ENCODE results near the gene GTF2IRD1. TPM values are rescaled to one million over a fixed set of nuclear protein-coding genes. Genes with fewer than 3 reads are reported as not detected.
"Not testable (repeated sequence)": the region's sequence is repeated elsewhere in the genome, so short reads cannot be mapped to it uniquely, and the experiment has no call there.

Gene GTF2IRD1
- total RNA-seq, 2 experiments from 2014 or later: 0.34 to 1.3 TPM

DNA sequence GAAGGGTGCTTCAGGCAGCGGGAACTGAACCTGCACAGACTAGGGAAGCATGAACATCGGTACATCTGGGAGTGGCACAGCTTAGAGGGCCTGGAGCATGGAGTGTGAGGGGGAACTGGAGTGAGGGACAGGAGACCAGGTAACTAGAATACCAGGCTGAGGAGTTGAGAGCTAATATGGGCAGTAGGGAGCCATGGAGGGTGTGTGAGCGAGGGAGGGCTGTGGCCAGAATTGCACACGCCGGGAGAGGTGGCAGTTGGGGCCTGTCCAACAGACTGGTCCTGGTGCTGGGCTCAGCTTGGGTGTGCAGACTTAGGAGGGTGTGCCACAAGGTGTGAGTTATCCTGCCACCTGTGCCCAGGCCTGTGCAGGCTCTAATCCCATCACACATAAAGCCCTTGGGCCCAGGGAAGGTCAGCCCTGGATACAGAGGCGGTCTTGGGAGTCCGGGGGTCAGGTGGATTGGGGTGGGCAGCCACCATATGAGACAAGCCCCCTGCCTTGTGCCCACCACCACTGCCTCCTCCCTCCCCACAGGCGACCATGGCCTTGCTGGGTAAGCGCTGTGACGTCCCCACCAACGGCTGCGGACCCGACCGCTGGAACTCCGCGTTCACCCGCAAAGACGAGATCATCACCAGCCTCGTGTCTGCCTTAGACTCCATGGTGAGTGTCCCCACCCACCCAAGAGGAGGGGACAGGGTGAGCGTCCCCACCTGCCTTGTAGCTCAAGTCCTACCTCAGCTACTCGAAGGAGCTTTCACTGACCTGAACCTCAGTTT, 54.0 kb downstream of the GTF2IRD1 start:
- ATAC-seq (ENCODE audit: low read depth): no peak
- no peaks in the 10 kb centered on the region for H3K36me3 Mint-ChIP-seq
- no peaks in the 10 kb centered on the region for H3K4me1 Mint-ChIP-seq
- no peak overlapping the region for H3K4me3 Mint-ChIP-seq
- no peaks in the 10 kb centered on the region for H3K9me3 Mint-ChIP-seq
- DNase-seq: no peak
- POLR2A ChIA-PET: interaction anchor here (0.7 kb wide), 1 partner anchor 8 kb away, joined by 4 read pairs; no protein-coding TSS in a partner anchor
- H3K27ac Mint-ChIP-seq: no peak overlapping the region
- no peaks in the 10 kb centered on the region for H3K27me3 Mint-ChIP-seq

DNA sequence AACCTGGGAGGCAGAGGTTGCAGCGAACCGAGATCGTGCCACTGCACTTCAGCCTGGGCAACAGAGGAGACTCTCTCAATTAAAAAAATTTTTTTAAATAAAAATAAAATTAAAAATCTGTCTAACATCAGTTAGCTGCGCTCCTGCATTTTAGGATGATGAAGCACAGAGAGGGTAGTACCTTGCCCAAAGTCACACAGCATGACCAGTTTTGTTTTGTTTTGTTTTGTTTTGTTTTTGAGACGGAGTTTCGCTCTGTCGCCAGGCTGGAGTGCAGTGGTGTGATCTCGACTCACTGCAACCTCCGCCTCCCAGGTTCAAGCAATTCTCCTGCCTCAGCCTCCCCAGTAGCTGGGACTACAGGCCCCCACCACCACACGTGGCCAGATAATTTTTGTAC, 55.7 kb downstream of the GTF2IRD1 start:
- ATAC-seq (ENCODE audit: low read depth); H3K27me3 Mint-ChIP-seq; H3K36me3 Mint-ChIP-seq; H3K4me1 Mint-ChIP-seq; POLR2A ChIA-PET; H3K27ac Mint-ChIP-seq; H3K4me3 Mint-ChIP-seq; DNase-seq; H3K9me3 Mint-ChIP-seq: not testable (repeated sequence)

DNA sequence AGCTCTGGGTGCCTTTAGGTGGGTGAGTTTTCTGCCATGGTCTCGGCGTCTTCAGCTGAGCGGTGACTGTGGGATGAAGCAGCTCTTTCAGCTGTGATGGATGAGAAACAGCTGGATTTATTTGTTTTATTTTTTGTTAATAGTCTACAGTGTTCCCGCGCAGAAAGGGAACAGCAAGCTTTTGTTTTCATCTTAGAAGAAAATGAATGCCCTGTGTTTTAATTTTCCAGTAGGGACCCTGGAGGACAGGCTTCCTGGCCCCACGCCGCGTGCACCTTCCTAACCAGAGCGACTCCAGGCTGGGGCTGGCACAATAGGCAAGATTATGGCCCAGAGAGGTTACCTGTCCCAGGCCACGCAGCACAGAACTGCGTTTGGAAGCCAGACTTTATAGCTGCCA, 57.6 kb downstream of the GTF2IRD1 start:
- Mint-ChIP-seq H3K36me3 (no peaks in the 10 kb centered on the region), H3K27ac (no peak overlapping the region), H3K9me3 (no peaks in the 10 kb centered on the region), H3K4me1 (no peaks in the 10 kb centered on the region), H3K27me3 (no peaks in the 10 kb centered on the region), H3K4me3 (no peak overlapping the region)
- ATAC-seq (ENCODE audit: low read depth) (no peak), DNase-seq (no peak)
- POLR2A ChIA-PET: no interaction called here

- DNase-seq (no peak), ATAC-seq (ENCODE audit: low read depth) (no peak)
- no peaks in the 10 kb centered on the region for H3K9me3 Mint-ChIP-seq
- no peak overlapping the region for H3K27ac Mint-ChIP-seq
- no peaks in the 10 kb centered on the region for H3K27me3 Mint-ChIP-seq
- no peaks in the 10 kb centered on the region for H3K4me1 Mint-ChIP-seq
- H3K36me3 Mint-ChIP-seq: no peaks in the 10 kb centered on the region
- POLR2A ChIA-PET: no interaction called here
- H3K4me3 Mint-ChIP-seq: no peak overlapping the region
Measured at GRCh38 chr7:74512762-74513161, 59.1 kb downstream of the GTF2IRD1 start.

DNA sequence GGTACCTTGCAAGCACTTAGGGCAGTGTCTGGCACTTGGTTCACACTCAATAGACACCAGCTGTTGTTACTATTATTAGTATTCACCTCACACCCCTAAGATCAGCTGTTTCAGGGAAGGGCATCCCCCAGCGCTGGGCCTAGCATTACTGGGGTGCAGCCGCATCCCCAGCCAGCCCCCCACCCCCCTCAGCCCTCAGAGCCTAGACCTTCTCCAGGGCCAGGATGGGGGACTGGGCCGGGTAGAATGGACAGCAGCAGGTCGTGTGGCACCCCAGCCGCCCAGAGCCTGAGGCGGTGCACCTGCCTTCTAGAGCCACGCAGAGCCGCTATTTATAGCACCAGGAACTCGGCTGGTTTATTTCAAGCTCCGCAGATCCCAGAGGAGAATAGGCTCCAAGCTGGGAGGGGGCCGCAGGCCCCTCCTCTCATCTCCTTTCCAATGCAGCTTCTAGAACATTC, 60.5 kb downstream of the GTF2IRD1 start:
- no peaks in the 10 kb centered on the region for H3K27me3 Mint-ChIP-seq
- DNase-seq (no peak), ATAC-seq (ENCODE audit: low read depth) (no peak)
- no peak overlapping the region for H3K4me3 Mint-ChIP-seq
- H3K27ac Mint-ChIP-seq: no peak overlapping the region
- no peaks in the 10 kb centered on the region for H3K9me3 Mint-ChIP-seq
- H3K36me3 Mint-ChIP-seq: no peaks in the 10 kb centered on the region
- H3K4me1 Mint-ChIP-seq: no peaks in the 10 kb centered on the region
- POLR2A ChIA-PET: interaction anchor here (0.6 kb wide), 1 partner anchor 375 kb away, joined by 3 read pairs; no protein-coding TSS in a partner anchor

DNA sequence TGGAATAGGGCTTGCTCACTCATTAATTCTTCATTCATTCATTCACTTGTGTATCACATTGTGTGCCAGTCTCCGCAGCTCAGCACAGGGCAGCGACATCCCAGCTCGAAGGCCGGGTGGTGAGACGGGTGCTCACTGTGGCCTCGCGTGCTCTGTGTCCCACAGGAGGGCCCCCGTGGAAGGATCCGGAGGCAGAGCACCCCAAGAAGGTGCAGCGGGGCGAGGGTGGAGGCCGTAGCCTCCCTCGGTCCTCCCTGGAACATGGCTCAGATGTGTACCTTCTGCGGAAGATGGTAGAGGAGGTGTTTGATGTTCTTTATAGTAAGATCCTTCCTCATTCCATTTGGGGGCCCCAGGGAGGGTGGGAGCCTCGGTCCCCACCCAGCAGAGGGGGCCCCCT, 61.6 kb downstream of the GTF2IRD1 start:
- Mint-ChIP-seq H3K27ac (no peak overlapping the region), H3K4me3 (no peak overlapping the region), H3K9me3 (no peaks in the 10 kb centered on the region), H3K36me3 (no peaks in the 10 kb centered on the region), H3K27me3 (no peaks in the 10 kb centered on the region), H3K4me1 (no peaks in the 10 kb centered on the region)
- DNase-seq: no peak
- POLR2A ChIA-PET: no interaction called here
- no peak for ATAC-seq (ENCODE audit: low read depth)

DNA sequence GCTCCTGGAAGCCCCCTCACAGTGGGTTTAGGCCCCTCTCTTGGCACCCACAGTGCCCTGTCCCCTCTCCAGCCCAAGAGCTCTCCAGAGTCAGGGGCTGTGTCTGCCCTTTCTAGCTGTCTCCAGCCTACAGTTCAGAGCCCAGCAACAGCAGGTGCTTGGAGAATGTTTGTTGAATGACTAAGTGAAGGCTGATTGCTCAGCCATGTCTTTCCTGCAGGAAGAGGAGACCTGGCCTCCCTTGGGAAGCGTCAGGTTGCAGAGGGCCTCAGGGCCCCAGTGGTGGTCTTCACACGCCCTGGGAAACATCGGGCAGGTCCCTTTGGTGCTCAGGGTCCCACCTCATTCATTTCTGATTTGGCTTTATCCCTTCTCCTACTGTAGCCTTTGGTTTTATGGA, 62.5 kb downstream of the GTF2IRD1 start:
- ATAC-seq (ENCODE audit: low read depth): no peak
- no peaks in the 10 kb centered on the region for H3K36me3 Mint-ChIP-seq

DNA sequence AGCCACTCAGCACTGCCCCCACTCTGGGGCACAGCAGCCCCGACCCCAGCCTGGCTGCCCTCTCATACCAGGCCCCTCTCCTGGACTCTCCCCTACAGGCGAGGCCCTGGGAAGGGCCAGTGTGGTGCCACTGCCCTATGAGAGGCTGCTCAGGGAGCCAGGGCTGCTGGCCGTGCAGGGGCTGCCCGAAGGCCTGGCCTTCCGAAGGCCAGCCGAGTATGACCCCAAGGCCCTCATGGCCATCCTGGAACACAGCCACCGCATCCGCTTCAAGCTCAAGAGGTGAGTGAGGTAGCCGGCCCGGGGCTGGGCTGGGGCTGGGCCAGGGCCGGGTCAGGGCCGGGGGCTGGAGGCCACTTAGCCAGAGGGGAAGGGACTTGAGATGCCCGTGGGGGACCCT, 64.3 kb downstream of the GTF2IRD1 start:
- H3K4me3 Mint-ChIP-seq: no peak overlapping the region
- POLR2A ChIA-PET: no interaction called here
- no peaks in the 10 kb centered on the region for H3K4me1 Mint-ChIP-seq
- H3K9me3 Mint-ChIP-seq: peaks cover 1% of the 10 kb centered on the region
- no peaks in the 10 kb centered on the region for H3K36me3 Mint-ChIP-seq
- no peak for DNase-seq
- no peak for ATAC-seq (ENCODE audit: low read depth)
- no peaks in the 10 kb centered on the region for H3K27me3 Mint-ChIP-seq
- no peak overlapping the region for H3K27ac Mint-ChIP-seq

More for the DNA sequence above, 62.5 kb downstream of the GTF2IRD1 start:
- Mint-ChIP-seq H3K9me3 (peaks cover 1% of the 10 kb centered on the region), H3K4me1 (no peaks in the 10 kb centered on the region), H3K27me3 (no peaks in the 10 kb centered on the region), H3K27ac (no peak overlapping the region), H3K4me3 (no peak overlapping the region)
- POLR2A ChIA-PET: no interaction called here
- no peak for DNase-seq

GRCh38 chr7:74518654-74519053, 64.9 kb downstream of the GTF2IRD1 start:
- H3K9me3 Mint-ChIP-seq: peaks cover 1% of the 10 kb centered on the region
- DNase-seq (no peak), ATAC-seq (ENCODE audit: low read depth) (no peak)
- no peak overlapping the region for H3K4me3 Mint-ChIP-seq
- POLR2A ChIA-PET: no interaction called here
- H3K36me3 Mint-ChIP-seq: no peaks in the 10 kb centered on the region
- H3K4me1 Mint-ChIP-seq: no peaks in the 10 kb centered on the region
- H3K27me3 Mint-ChIP-seq: no peaks in the 10 kb centered on the region
- no peak overlapping the region for H3K27ac Mint-ChIP-seq

- DNase-seq (no peak), ATAC-seq (ENCODE audit: low read depth) (no peak)
- Mint-ChIP-seq H3K9me3 (peaks cover 1% of the 10 kb centered on the region), H3K27ac (no peak overlapping the region), H3K4me1 (no peaks in the 10 kb centered on the region), H3K36me3 (no peaks in the 10 kb centered on the region), H3K27me3 (no peaks in the 10 kb centered on the region), H3K4me3 (no peak overlapping the region)
- POLR2A ChIA-PET: interaction anchor here (0.6 kb wide), 1 partner anchor 41 kb away, joined by 3 read pairs; no protein-coding TSS in a partner anchor
Measured at GRCh38 chr7:74519395-74519794, 65.7 kb downstream of the GTF2IRD1 start.

DNA sequence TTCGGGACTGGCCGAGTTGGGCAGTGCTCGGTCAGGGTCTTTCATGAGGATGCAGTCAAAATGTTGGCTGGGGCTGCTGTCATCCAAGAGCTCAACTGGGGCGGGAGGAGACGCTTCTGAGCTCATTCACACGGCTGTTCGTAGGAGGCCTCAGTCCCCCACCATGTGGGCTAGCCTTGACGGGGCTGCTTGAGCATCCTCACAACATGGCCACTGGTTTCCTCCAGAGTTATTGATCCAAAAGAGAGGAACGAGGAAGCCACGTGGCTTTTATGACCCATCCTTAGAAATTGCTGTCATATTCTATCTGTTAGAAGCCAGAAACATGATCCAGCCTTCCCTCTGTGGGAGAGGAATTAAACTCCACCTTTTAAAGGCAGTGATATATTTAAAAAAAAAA, 68.1 kb downstream of the GTF2IRD1 start:
- DNase-seq: no peak
- H3K4me1 Mint-ChIP-seq: no peaks in the 10 kb centered on the region
- H3K27me3 Mint-ChIP-seq: peaks cover 2% of the 10 kb centered on the region
- no peak for ATAC-seq (ENCODE audit: low read depth)
- POLR2A ChIA-PET: no interaction called here
- H3K36me3 Mint-ChIP-seq: no peaks in the 10 kb centered on the region
- no peak overlapping the region for H3K27ac Mint-ChIP-seq
- no peak overlapping the region for H3K4me3 Mint-ChIP-seq
- H3K9me3 Mint-ChIP-seq: peaks cover 1% of the 10 kb centered on the region

DNA sequence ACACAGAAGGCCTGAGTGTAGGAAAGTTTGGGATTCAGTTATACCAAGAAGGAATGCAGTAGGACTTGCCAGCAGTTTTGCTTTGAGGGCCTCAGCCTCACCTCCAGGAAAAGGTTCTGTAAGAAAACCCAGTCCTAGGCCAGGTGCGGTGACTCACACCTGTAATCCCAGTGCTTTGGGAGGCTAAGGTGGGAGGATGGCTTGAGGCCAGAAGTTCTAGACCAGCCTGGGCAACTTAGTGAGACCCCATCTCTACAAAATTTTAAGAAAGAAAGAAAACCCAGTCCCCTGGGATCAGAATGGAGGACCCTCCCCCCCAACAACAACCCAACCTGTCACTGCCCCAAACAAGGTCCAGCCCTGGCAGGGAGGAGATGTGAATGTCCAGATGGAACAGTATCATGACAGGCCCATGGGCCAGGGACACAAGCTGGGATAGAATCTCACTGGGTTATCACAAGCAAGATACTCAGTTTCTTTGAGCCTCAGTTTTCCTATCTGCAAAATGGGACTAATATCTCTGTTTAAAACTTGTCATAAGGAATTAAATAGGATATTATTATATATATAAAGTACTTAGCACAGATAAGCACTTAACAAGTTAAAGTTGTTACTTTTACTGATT, 68.7 kb downstream of the GTF2IRD1 start:
- peaks cover 1% of the 10 kb centered on the region for H3K9me3 Mint-ChIP-seq
- POLR2A ChIA-PET: no interaction called here
- ATAC-seq (ENCODE audit: low read depth) (no peak), DNase-seq (no peak)
- no peaks in the 10 kb centered on the region for H3K36me3 Mint-ChIP-seq
- no peak overlapping the region for H3K4me3 Mint-ChIP-seq
- peaks cover 3% of the 10 kb centered on the region for H3K27me3 Mint-ChIP-seq
- H3K27ac Mint-ChIP-seq: no peak overlapping the region
- no peaks in the 10 kb centered on the region for H3K4me1 Mint-ChIP-seq

- Mint-ChIP-seq H3K4me1 (no peaks in the 10 kb centered on the region), H3K9me3 (peaks cover 1% of the 10 kb centered on the region), H3K4me3 (no peak overlapping the region), H3K27ac (no peak overlapping the region), H3K27me3 (peaks cover 3% of the 10 kb centered on the region), H3K36me3 (no peaks in the 10 kb centered on the region)
- POLR2A ChIA-PET: no interaction called here
- DNase-seq (no peak), ATAC-seq (ENCODE audit: low read depth) (no peak)
Measured at GRCh38 chr7:74523015-74523414, 69.3 kb downstream of the GTF2IRD1 start.

DNA sequence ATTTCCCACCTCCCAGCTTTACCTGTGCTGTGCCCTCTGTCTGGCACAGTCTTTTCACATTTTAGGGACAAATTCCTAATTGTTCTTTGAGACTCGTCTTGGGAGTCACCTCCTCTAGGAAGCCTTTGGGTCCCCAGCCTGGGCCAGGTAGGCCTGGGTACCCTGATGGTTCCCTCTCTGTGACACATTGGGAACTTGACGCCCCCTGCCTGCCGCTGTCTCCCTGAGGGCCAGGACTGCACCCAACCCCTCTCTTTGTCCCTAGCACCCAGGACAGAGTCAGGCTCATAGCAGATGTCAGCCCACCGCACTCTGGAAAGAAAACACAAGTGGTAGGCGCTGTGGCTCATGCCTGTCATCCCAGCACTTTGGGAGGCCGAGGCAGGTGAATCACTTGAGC, 71.4 kb downstream of the GTF2IRD1 start:
- H3K36me3 Mint-ChIP-seq: no peaks in the 10 kb centered on the region
- peaks cover 3% of the 10 kb centered on the region for H3K27me3 Mint-ChIP-seq
- H3K27ac Mint-ChIP-seq: no peak overlapping the region

More for the DNA sequence above, 71.4 kb downstream of the GTF2IRD1 start:
- POLR2A ChIA-PET: no interaction called here
- no peak for ATAC-seq (ENCODE audit: low read depth)
- Mint-ChIP-seq H3K4me3 (no peak overlapping the region), H3K9me3 (peaks cover 1% of the 10 kb centered on the region), H3K4me1 (no peaks in the 10 kb centered on the region)
- DNase-seq: no peak

All from activated naive CD8-positive, alpha-beta T cell treated with anti-CD3 and anti-CD28 coated beads, Interleukin-2, amount 10 ng/mL, durations not matched to agents 7 days and 5 days (primary cell).